Activated naive CD8-positive, alpha-beta T cell treated with anti-CD3 and anti-CD28 coated beads, Interleukin-2, amount 10 ng/mL, durations not matched to agents 7 days and 5 days (primary cell): ENCODE data around the gene NFIB. TPM values are rescaled to one million over a fixed set of nuclear protein-coding genes. Genes with fewer than 3 reads are reported as not detected.

Experiments
- ATAC-seq: fragments of 150-1000 bp; cut with Tn5 transposase; one replicate; pipeline ENCODE4 v1.10.0; 2021; ENCODE audit warnings: low read depth, moderate library complexity
- POLR2A ChIA-PET: fragments of 350-600 bp; sonication (Branson Sonifier 250); formaldehyde crosslinking; loops from one replicate; lab custom pipeline; 2021; ENCODE audit warnings: antibody characterized with exemption; lab: Charles Lee
- DNase-seq: peaks from one replicate; pipeline ENCODE4 v3.0.0; 2021
- H3K27ac Mint-ChIP-seq: one replicate; pipeline ENCODE4 v1.8.0; 2022; ENCODE audit warnings: mild to moderate bottlenecking, mixed read lengths
- H3K27me3 Mint-ChIP-seq: one replicate; pipeline ENCODE4 v1.8.0; 2022; ENCODE audit warnings: mild to moderate bottlenecking, moderate library complexity, mixed read lengths
- H3K36me3 Mint-ChIP-seq: one replicate; pipeline ENCODE4 v1.8.0; 2021; ENCODE audit warnings: mild to moderate bottlenecking, mixed read lengths
- H3K4me1 Mint-ChIP-seq: one replicate; pipeline ENCODE4 v1.8.0; 2021; ENCODE audit warnings: mixed read lengths
- H3K4me3 Mint-ChIP-seq: one replicate; pipeline ENCODE4 v1.8.0; 2022; ENCODE audit warnings: mild to moderate bottlenecking, moderate library complexity, mixed read lengths
- H3K9me3 Mint-ChIP-seq: one replicate; pipeline ENCODE4 v1.8.0; 2021; ENCODE audit warnings: mixed read lengths
- total RNA-seq, 2 experiments: library from RNA; stranded (reverse); gene quantifications; one replicate each; pipeline ENCODE4 v1.2.3, GENCODE V29; 2021

Gene NFIB
- total RNA-seq, 2 experiments from 2014 or later: not detected

DNA sequence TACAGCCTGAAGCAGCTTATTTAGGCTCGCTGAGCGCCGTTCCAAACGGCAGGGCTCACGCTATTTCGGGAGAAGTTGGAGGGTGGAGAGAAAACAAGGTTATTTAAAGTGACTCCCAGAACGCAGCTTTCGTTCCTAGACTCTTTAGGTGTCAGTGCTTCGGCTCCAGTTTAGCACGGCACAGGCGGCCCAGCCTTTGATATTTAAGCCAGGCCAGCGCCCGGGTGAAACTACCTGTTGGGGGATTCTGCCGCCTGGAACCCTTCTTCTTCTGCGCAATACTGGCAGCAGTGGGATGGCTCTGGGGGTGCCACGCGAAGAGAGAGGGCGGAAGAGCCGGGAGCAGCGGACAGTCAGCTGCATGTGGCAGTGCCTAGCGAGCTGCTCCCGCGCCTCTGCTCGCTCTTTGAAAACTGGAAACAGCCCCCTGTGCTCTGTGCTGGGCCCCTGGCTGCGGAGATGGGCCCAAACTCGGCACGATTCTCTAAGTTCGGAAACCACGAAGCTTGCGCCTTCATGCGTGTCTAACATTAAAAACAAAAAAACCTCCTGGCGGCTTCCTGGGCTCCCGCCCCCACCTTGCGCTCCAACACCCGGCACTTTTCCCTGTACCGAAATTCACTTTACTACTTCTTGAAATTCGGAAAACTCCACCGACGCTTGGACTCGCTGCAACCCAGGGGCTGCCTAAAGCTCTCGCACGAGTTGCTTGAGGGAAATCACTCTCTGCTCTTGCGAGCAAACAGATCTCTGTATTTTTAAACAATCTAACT, 34.6 kb upstream of the NFIB start:
- Mint-ChIP-seq H3K4me1 (peaks cover 8% of the 10 kb centered on the region), H3K27ac (no peak overlapping the region), H3K9me3 (no peaks in the 10 kb centered on the region), H3K27me3 (peaks cover 64% of the 10 kb centered on the region), H3K4me3 (peak overlapping the region; percentile 22), H3K36me3 (no peaks in the 10 kb centered on the region)
- POLR2A ChIA-PET: no interaction called here
- no peak for ATAC-seq
- no peak for DNase-seq

DNA sequence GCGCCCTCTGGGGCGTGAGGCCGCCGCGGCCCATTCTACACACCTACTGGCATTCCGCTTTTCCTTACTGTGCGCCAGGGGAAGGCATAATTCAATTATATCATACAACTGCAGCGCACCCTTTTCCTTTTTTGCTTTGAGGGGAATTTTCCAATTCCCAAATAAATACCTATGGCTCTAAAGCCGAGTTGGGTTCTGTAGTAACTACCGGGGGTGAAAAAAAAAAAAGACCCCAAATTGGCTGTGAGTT, 34.1 kb upstream of the NFIB start:
- peaks cover 59% of the 10 kb centered on the region for H3K27me3 Mint-ChIP-seq
- no peak overlapping the region for H3K27ac Mint-ChIP-seq
- H3K4me1 Mint-ChIP-seq: peaks cover 4% of the 10 kb centered on the region
- DNase-seq (no peak), ATAC-seq (no peak)
- POLR2A ChIA-PET: no interaction called here
- no peaks in the 10 kb centered on the region for H3K9me3 Mint-ChIP-seq
- no peak overlapping the region for H3K4me3 Mint-ChIP-seq
- H3K36me3 Mint-ChIP-seq: no peaks in the 10 kb centered on the region

DNA sequence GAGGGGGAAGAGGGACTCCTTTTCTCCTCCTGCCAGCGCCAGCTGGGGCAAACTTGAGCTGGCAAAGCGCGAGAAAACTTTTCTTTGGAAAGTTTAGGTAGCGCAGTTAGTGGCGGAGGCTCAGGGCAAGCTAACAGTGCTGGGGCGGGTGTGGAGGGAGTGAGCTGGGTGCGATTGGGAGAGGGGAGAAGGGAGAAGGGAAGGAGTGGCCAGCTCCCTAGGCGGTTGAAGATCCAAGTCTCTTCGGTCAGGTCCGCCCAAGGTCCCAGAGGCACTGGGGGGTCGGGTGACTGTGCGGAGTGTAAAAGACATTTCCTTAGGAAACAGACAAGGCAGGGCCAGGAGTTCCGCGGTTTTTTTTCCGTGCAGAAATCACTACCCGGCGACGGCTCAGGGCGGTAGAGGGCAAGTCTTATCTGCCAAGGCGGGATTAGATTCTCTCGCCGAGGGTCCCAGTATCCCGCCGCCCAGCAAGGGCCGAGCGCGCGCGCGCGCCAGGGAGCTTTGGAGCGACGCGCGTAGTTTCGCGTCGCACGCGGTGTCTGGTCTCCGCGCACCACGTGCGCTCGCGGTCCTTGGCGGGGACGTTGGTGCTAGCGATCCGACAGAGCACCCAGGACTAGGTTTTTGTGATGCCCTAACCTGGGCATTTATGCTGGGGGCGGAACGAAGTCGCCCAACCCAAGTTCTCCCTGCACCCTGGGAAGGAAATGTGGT, 33.6 kb upstream of the NFIB start:
- Mint-ChIP-seq H3K27ac (no peak overlapping the region), H3K36me3 (no peaks in the 10 kb centered on the region), H3K27me3 (peaks cover 56% of the 10 kb centered on the region), H3K4me1 (peaks cover 4% of the 10 kb centered on the region), H3K4me3 (no peak overlapping the region), H3K9me3 (no peaks in the 10 kb centered on the region)
- DNase-seq (no peak), ATAC-seq (no peak)
- POLR2A ChIA-PET: no interaction called here

DNA sequence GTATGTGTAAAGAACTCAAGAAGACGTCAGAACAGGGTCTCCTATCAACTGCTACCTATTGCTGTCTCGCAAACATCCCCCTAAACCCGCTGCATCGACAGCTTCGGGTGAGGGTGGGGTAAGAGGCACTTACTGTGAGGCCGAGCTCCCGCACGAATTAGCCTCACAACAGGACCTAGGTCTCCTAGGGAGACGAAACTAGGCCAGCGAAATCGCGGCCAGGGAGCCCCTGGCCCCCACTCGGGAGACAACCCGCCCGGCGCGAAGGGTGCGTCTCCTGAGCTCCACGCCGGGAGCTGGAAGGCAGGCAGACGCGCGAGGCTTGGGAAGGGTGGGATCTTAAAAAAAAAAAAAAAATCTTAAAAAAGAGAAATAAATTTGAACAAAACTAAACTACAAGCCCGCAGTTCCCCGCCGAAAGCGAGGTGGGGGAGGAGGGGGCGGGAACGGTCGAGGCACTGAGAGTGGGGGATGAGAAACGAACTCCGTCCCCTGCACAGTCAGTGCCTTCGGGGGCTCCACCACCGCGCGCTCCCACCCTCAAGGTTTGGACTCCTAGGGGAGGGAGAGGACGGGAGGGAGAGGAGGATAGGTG, 33.0 kb upstream of the NFIB start:
- no peak for DNase-seq
- POLR2A ChIA-PET: no interaction called here
- Mint-ChIP-seq H3K4me1 (peaks cover 4% of the 10 kb centered on the region), H3K27ac (no peak overlapping the region), H3K36me3 (no peaks in the 10 kb centered on the region), H3K9me3 (no peaks in the 10 kb centered on the region), H3K4me3 (no peak overlapping the region), H3K27me3 (peaks cover 54% of the 10 kb centered on the region)
- ATAC-seq: no peak

DNA sequence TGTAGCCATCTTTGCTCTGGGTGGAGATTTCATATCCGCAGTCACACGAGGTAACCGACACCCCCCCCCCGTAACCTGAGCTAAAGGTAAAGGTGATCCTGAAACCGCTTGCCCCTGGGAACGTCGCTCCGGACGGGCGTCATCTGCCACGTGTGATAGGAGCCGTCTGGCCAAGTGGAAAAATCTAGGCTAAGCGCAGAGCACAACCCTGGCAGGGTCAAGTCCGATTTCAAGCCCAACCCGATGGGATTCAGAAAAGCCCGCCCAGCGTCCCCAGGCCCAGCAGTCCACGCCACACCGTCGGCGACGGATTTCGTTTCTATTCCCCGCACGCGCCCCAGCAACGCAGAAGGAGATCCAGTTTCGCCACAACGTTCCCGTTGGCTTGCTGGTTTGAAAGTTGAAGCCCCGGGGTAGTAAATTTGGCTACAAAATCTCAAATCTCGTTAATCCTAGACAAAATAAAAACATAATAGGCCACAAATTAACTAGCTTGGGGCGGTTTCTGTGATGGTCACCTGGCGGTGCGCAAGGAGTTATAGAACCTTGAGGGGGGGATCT, 32.4 kb upstream of the NFIB start:
- no peak for DNase-seq
- Mint-ChIP-seq H3K27ac (no peak overlapping the region), H3K36me3 (no peaks in the 10 kb centered on the region), H3K4me3 (no peak overlapping the region), H3K27me3 (peaks cover 49% of the 10 kb centered on the region), H3K9me3 (no peaks in the 10 kb centered on the region), H3K4me1 (peaks cover 4% of the 10 kb centered on the region)
- POLR2A ChIA-PET: no interaction called here
- no peak for ATAC-seq

DNA sequence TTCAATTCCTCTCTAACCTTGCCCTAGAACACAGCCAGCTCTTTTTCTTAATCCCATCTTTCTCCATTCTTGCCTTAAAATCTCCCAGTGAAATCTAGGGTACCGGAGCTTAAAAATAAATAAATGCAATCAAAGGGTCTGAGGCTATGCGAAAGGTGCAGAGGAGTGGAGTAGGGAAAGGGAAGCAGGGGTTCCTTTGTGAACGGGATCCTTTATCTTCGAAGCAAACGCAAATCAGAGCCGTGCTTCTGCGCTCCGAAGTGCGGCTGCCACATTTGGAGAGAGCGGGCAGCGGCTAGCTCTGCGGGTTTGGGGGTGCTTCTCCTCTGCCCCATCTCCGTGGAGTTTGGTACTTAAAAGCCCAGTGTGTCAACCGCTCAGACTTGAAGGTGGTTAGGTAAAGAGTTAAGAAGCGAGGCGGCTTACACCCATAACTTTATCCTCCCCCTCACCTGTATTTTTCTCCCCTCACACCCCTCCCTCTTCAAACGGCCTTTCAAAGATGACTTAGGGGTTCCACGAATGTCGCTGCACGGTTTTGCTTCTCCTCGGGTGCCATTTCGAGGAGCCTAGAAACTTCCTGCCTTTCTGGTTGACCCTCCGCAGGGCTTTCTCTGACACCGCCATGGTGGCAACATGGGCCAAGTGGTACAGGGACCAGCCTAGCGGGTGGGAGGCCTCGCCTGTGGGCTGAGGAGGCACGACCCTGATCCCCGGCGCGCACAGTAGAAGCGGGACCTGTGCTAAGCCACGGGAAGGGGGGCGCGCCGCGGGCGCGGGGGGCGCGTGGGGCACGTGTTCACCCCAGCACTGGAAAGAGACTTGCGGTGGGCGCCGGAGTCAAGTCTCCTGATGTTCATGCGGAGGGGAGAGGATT, 31.7 kb upstream of the NFIB start:
- POLR2A ChIA-PET: no interaction called here

DNA sequence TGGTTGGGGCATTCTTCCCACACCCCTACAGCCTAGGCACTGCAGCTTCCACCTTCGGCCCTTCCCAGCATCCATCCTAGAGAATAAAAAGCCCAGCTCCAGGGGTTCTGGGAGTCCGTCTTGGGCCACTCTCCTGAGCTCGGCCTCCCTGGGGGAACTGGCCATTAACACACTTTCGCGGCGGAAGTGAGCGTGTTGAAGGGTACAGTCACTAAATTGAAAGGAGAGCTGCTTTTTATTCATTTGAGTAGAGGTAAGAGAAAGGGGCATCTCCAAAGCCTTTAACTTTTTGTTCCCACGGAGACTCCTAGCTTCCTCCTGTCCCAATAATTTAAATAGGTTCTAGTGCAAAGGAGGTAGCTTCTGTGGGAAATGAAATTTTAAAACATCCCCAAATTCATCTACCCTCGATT, 31.0 kb upstream of the NFIB start:
- H3K4me3 Mint-ChIP-seq: no peak overlapping the region
- no peaks in the 10 kb centered on the region for H3K36me3 Mint-ChIP-seq
- no peak overlapping the region for H3K27ac Mint-ChIP-seq
- no peaks in the 10 kb centered on the region for H3K9me3 Mint-ChIP-seq
- no peak for DNase-seq
- H3K27me3 Mint-ChIP-seq: peaks cover 36% of the 10 kb centered on the region
- ATAC-seq: no peak
- H3K4me1 Mint-ChIP-seq: peaks cover 4% of the 10 kb centered on the region
- POLR2A ChIA-PET: no interaction called here

More for the DNA sequence above, 31.7 kb upstream of the NFIB start:
- Mint-ChIP-seq H3K27ac (peak overlapping the region; percentile 21), H3K27me3 (peaks cover 41% of the 10 kb centered on the region), H3K4me3 (no peak overlapping the region), H3K36me3 (no peaks in the 10 kb centered on the region), H3K4me1 (peaks cover 4% of the 10 kb centered on the region), H3K9me3 (no peaks in the 10 kb centered on the region)
- DNase-seq: no peak
- no peak for ATAC-seq

DNA sequence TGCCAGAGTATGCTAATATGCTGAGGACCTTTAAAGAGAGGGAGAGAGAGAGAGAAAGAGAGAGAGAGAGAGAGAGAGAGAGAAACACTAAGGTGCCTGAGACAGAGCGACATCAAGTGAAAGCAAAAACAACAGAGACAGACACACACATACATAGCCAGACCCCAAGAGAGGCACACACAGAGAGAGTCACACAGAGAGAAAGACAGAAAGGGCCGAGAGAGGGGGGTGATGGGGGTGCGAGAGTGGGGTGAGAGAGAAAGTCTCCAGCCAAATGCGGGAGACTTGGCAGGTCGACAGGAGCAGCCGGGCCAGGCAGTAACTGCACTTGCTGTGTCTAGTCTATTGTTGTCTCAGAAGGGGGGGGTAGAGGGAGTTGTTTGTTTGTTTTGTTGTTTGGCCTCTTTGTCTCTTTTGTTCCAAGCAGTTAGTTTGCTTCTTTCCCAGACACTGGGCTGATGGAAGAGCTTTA, 30.1 kb upstream of the NFIB start:
- no peak overlapping the region for H3K4me3 Mint-ChIP-seq
- no peak for DNase-seq
- H3K27ac Mint-ChIP-seq: no peak overlapping the region
- H3K36me3 Mint-ChIP-seq: no peaks in the 10 kb centered on the region
- no peaks in the 10 kb centered on the region for H3K9me3 Mint-ChIP-seq
- POLR2A ChIA-PET: no interaction called here
- peaks cover 27% of the 10 kb centered on the region for H3K27me3 Mint-ChIP-seq
- no peak for ATAC-seq
- H3K4me1 Mint-ChIP-seq: peaks cover 4% of the 10 kb centered on the region

DNA sequence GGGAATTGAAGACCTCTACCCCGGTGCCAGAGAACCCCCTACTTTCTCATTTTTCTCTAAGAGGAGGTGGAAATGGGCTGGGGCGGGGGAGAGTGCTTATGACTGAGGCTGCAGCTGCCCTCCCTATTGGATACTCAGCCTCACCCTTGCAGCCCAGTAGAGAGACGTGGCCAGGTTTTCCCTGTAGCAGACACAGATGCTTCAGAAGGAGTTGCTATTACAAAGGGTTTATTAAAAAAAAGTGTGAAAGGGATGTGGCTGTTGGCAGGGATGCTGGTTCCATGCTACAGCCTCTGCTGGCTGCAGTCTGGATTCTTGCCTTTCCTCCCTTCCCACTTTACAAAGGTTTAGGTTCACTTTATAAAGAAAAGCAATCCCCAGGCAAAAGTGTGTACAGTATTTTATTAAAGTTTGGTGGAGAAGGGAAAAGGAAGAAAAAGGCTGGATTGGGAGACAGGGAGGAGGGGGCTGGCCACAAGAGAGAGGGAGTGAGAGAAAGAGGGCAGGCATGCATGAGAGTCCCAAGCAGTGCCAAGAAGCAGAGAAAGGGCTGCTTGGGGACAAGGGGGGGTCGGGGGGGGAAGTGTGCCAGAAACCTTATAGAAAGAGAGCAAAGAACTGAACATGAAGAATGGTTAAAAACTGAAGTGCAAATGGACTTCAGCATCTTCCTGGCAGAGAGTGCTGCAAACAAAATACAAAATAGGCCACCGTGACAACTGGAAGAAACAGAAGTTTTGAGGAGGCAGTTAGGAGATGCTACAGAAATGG, 29.5 kb upstream of the NFIB start:
- DNase-seq: no peak
- Mint-ChIP-seq H3K9me3 (no peaks in the 10 kb centered on the region), H3K4me1 (peaks cover 2% of the 10 kb centered on the region), H3K4me3 (no peak overlapping the region), H3K36me3 (no peaks in the 10 kb centered on the region), H3K27me3 (peaks cover 21% of the 10 kb centered on the region), H3K27ac (no peak overlapping the region)
- ATAC-seq: no peak
- POLR2A ChIA-PET: no interaction called here

DNA sequence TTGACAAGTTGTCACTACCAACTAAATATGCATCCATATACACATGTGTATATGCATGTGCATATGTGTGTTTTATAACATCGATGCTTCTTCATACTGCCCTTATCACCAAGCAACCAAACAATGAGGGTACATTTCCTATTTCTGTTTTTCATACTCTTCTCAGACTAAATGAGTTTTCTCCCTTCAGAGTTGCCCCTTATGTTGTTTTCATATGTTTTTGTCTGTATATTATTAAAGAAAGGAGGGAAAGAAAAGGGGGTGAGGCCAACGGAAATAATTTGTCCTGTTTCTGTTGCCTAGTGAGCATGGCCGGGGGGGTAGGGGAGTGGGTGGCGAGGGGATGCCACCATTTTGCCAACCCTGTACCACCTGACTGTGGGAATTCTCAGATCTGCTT, 28.8 kb upstream of the NFIB start:
- no peak overlapping the region for H3K4me3 Mint-ChIP-seq
- no peak for ATAC-seq
- H3K27me3 Mint-ChIP-seq: peaks cover 14% of the 10 kb centered on the region
- H3K27ac Mint-ChIP-seq: no peak overlapping the region
- POLR2A ChIA-PET: no interaction called here
- H3K9me3 Mint-ChIP-seq: no peaks in the 10 kb centered on the region
- DNase-seq: no peak
- no peaks in the 10 kb centered on the region for H3K36me3 Mint-ChIP-seq
- H3K4me1 Mint-ChIP-seq: peaks cover 2% of the 10 kb centered on the region

DNA sequence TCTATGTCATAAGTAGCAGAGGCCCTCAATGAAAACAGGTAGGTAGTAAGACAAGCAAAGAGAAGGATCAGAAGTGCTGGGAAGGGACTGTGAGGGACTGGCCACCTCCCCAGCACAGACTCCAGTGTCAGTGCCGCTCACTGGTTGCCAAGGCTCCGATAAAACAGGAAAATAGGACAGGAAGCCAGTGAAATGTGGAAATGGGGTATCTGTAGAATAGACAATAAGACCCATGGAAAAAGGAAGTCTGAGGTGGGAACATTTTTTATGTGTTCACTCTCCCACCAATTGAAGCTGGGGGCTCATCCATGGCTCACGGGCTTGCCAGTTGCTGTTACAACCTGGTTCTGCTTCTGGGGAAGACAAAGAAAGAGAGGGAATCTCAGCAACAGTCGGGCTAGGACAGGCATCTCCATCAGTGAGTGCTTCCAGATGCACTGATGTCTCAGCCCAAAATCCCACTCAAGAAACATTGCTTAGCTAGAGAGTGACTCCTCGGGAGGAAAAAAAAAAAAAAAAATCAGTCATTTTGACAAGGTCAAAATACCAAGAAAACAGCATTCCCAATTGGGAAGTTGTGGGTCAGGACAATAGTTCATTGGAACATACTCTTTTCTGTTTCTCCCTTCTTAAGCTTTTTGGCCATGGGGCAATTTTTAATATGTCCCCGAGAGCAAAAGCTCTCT, 27.6 kb upstream of the NFIB start:
- DNase-seq: no peak
- Mint-ChIP-seq H3K9me3 (no peaks in the 10 kb centered on the region), H3K4me3 (no peak overlapping the region), H3K36me3 (no peaks in the 10 kb centered on the region), H3K4me1 (peaks cover 2% of the 10 kb centered on the region), H3K27ac (no peak overlapping the region), H3K27me3 (peaks cover 2% of the 10 kb centered on the region)
- POLR2A ChIA-PET: interaction anchor here (0.7 kb wide), 1 partner anchor 61 kb away, joined by 3 read pairs; no protein-coding TSS in a partner anchor
- no peak for ATAC-seq

DNA sequence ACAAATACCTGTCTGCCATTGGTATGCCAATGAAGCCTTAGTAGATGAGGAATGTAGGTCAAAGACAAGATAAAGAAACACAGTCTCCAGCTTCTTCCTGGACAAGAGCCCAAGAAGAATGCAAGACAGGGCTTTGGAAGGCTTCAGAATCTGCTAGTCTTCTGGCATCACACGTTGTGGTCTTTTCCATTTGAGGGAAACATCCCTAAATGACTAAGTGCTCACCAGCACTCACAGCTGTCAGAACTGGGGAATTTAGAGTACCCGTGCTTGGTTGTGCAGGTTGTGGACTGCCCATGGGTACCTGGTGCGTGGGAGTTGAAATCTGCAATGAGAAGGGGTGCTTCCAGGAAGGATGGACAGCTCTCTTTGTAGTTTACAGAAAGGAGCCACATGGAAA, 27.1 kb upstream of the NFIB start:
- Mint-ChIP-seq H3K36me3 (no peaks in the 10 kb centered on the region), H3K4me3 (no peak overlapping the region), H3K4me1 (peaks cover 2% of the 10 kb centered on the region), H3K9me3 (no peaks in the 10 kb centered on the region), H3K27ac (no peak overlapping the region), H3K27me3 (peaks cover 2% of the 10 kb centered on the region)
- DNase-seq (no peak), ATAC-seq (no peak)
- POLR2A ChIA-PET: no interaction called here
